NCI-H2081 (cell line): Measurements from ENCODE around the gene ATXN1.

ENCODE experiments used
- DNase-seq, 2 experiments: peaks; one replicate each; lab custom pipeline; 2025; lab: John Stamatoyannopoulos, UW

ATXN1 gene

DNA sequence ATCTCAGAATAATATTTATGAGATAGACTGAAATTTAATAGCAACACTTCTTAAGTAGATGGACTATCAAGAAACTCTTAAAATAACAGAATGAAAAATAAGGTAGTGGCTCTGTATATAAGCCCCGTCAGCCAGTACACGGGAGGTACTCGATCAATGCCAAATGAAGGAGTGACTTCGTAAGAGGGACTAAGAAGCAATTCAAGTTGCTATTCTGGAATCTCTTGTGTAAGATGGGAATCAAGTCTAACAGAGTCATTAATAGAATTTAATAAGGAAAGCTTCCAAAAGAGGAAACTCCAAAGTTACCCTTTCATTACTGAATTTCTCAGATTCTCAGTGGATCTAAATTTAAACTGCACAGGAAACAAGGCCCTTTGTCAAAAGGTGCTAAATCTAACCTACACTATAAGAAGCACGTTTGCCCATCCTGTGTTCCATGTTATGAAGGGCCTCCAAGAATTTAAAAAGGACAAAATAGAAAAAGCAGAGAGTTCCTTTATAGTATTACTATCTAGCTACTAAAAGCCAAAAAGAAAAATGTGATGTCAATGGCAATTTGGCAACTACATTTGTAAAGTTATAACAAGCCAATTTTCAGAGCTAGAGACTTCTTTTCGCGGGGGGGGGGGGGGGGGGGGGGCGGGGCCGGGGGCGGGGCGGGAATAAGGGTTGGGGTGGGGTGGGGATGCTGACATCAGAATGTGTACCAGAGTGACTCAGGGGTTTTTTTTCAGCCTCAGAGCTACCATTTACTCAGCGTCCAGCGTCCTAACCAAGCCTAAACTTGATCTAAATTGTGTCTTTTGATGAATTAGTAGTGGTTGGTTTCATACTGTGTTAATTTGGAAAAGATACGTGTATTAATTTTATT, 322.3 kb downstream of the ATXN1 start:
- no peak for DNase-seq

DNA sequence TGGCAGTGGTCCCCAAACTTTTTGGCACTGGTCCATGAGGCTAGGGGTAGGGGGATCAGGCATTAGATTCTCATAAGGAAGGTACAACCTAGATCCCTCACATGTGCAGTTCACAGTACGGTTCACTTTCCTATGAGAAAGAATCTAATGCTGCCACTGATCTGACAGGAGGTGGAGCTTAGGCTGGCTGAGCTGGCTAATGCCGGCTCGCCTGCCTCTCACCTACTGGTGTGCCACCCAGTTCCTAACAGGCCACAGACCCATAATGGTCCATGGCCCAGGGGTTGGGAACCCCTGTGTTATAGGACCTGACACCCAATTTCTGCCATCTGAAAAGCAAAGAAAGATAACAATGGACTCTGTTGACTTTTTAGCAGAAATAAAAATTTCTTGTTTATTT, 323.3 kb downstream of the ATXN1 start:
- no peak for DNase-seq

DNA sequence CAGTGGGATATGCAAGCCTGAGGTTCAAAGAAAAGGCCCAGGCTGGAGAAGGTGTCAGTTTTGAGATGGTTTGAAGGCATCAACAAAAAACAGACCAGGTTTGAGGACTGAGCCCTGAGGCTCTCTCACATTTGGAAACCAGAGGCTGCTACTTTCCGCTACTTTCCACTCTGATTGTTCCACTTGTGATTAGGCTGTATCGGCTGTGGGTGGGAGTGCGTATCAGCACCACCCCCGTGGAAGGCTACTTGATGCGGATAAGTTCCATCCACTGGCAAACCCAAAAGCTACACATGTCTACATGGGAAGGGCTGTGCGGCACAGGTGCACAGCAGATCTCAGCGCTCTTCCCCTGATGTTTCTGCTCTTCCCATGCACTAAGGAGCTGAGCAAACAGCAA, 324.2 kb downstream of the ATXN1 start:
- no peak for DNase-seq

GRCh38 chr6:16436550-16436949, 324.7 kb downstream of the ATXN1 start:
- DNase-seq = no peak

DNA sequence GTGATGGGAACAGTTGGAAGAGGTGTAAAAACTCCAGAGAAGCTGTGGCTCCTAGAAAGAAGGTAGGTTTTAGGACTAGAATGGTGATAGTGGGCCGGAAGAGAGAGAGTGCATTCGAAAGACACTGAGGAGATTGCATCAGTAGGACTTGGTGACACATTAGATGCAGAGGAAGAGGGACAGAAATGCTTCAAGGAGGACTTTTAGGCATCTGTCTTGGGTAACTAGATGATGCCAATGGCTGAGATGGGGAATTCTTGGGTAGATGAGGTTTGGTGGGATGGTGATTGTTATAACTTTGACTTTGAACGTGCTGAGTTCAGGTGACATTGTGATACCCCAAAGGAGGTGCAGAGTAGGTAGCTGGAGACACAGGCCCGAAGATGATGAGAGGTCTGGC, 326.4 kb downstream of the ATXN1 start:
- DNase-seq = no peak

DNA sequence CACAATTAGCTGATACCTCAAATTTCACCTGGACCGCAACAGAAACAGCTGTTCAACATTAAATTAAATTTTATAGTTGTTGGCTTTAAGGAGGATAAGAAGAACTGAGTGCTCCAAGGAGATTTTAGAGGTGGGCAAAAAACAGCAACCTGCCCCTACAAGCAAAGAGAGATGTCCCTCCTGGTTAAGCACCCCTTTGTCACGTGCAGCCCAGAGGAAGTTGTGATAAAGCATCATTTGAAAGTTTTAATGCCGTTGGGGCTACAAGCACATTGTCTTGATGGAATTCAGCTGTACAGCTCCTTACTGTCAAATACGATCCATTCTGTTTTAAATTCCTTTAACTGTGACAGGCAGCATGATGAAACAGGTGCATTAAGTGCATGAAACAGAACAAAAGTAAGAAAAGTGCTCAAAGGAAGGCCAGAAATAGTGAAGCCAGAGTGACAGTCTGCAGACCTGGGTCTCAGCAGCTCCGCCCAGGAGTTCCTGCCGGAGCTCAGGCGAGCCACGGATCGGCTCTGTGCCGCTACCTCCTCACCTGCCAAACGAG, 327.8 kb downstream of the ATXN1 start:
- no peak for DNase-seq

DNA sequence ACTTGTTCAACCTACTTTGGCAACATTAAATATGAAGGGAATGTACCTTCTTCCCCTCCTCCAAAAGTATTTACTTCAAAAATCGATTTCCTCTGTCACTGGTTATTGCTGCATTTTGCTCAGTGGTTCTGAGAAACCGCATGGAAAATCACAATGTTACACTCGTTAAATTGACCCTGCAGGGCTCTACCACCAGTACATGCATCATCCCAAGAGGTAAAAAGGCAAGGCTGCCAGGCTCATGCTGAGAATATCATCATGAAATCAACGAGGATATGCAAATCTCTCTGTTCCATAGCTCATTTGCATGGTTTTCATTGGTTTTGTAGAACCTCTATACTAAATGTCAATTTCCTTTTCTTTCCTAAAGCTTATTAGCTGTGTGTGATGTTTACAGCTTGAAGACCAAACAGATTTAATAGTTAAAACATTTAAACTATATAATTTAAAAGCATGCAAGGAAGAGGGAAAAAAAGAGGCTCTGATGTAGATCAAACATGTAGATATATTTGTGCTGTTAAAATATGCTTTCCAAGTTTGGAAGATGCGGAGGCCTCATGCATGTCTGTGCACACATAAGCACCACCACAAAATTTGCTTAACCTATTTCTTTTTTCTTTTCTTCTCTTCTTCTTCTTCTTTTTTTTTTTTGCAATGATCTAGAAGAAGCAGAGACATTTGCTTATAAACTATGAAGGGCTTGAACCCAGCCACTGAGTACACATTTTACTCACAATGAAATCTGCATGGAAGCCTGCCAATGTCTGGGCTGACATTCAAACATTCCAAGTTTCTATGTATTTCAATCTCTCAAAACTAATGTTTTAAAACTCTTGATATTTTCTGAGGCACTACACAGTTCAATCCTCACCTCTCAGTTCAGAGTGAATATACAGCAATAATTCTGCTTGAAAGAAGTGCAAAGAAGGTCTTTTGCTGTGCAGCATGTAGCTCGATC, 328.9 kb downstream of the ATXN1 start:
- DNase-seq = peak in 1 of 2 experiments; percentile 12

GRCh38 chr6:16431106-16431505, 330.2 kb downstream of the ATXN1 start:
- DNase-seq = no peak

GRCh38 chr6:16430391-16431089, 330.7 kb downstream of the ATXN1 start:
- no peak for DNase-seq

DNA sequence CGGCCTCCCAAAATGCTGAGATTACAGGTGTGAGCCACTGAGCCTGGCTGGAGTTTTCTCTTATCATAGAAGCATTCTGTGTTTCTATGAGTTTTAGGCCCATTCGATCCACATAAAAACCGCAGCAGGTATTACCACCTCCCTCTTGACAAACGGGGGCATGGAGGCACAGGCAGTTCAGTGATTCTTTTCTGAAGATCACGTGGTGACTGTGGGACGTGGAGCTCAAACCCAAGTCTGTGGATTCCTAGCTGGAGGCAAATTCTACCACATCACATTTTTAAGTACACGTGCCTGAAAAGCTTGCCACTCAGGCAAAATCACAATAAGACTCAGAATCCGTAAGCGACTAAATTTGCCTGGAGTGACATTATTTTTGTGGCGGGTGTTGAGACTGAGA, 331.6 kb downstream of the ATXN1 start:
- no peak for DNase-seq

GRCh38 chr6:16427124-16427523, 334.1 kb downstream of the ATXN1 start:
- DNase-seq = no peak

- no peak for DNase-seq
Measured at GRCh38 chr6:16425881-16426615, 335.2 kb downstream of the ATXN1 start.

DNA sequence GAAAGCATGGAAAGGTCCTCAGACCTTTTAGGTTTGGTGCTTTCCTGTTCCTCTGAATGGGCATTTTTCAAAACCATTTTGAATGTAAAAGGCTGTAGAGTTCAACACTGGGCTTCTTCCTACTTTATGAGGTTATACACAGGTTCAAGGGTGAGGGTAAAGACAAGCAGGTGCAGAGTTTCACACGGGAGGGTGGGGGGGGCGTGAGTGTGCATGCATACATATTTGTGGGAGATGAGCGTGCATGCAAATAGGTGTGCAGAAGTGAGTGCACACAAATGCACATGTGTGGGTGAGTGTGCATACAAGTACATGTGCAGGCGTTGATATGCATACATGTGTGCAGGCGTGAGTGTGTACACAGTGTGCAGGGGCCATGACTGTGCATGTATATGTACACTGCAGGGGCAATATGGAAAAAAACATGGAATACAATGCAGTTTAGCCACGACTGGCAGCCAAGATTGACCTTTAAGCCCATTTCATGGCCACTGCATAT, 339.7 kb downstream of the ATXN1 start:
- no peak for DNase-seq

- DNase-seq = no peak
Measured at GRCh38 chr6:16420715-16421461, 340.4 kb downstream of the ATXN1 start.

DNA sequence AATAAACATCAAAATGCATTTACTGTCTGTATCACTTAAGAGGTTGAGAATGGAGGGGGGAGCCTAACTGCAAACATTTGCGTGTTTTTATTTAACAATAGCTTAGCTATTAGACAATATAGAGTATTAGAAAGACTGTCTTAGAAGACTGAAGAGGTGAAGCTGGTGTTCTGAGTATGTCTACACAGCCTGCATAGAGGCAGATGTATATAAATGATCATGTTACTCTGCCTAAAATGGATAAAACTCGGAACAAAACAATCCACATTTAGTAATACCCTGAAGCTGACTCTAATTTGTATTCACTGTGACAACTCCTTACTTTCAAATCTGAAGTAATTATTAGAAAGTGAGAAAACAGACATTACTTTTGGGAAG, 340.9 kb downstream of the ATXN1 start:
- no peak for DNase-seq

GRCh38 chr6:16419636-16420336, 341.5 kb downstream of the ATXN1 start:
- DNase-seq = no peak

DNA sequence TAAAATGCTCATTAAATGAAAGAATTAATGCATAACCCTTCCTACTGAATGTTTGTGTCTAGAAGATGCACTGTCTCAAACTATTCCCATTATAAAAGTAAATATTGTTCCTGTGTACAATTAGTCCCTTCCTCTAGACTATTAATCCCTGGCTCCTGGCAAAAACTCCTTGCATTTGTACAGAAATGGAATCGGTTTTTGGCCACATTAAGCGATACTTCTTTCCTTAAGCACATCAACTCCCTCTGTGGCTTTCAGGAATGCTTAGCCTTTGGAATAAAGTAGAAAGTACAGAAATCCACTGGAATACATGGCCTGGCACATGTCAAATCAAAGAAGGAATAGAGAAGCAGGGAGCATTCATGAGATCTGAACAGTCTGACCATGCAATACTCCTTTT, 343.1 kb downstream of the ATXN1 start:
- DNase-seq = no peak

DNA sequence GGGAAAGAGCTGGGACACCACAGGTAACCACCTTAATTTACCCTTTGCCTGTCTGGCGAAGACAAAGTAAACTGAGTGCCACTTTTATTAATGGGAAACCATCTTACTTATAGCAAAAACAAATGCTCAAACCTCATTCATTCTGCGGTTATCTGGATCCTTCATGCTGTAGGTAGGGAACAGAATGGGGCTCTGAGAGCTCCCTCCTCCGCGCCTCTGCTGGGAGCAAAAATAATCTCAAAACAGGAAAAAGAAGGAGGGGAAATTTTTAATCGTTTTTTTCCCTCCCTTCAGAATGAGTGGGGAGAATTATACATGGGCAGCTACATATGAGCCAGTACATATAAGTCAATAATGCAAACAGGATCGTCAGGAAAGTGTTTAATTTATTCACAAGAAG, 345.6 kb downstream of the ATXN1 start:
- no peak for DNase-seq

- DNase-seq = no peak
Measured at GRCh38 chr6:16414205-16414604, 347.1 kb downstream of the ATXN1 start.

GRCh38 chr6:16413399-16413798, 347.9 kb downstream of the ATXN1 start:
- DNase-seq = no peak
